Hindlimb muscle (tissue), 1 donor: Measurements from ENCODE around the gene PDCD1. TPM values are rescaled to one million over a fixed set of nuclear protein-coding genes. Genes with fewer than 3 reads are reported as not detected.
"Not testable (repeated sequence)": the region's sequence is repeated elsewhere in the genome, so short reads cannot be mapped to it uniquely, and the experiment has no call there.

Experiments
- DNase-seq: peaks from one replicate; pipeline ENCODE4 v3.0.0-alpha.2; 2013
- polyA plus RNA-seq: library from polyadenylated mRNA; unstranded; fragments of 120-200 nt; gene quantifications from one replicate; pipeline ENCODE4 v1.2.1, GENCODE V29; 2013; ENCODE audit not compliant: insufficient read length

PDCD1 gene
- polyA plus RNA-seq, 1 donor, result 0.12 TPM

GRCh38 chr2:241851325-241852115 is 7.2 kb downstream of the PDCD1 start:
- no peak for DNase-seq

- DNase-seq, result no peak
Observed at GRCh38 chr2:241850544-241851324, 8.0 kb downstream of the PDCD1 start.

- no peak for DNase-seq
Observed at GRCh38 chr2:241849616-241850543, 8.8 kb downstream of the PDCD1 start.

GRCh38 chr2:241848761-241849615 is 9.7 kb downstream of the PDCD1 start:
- no peak for DNase-seq

- no peak for DNase-seq
Observed at GRCh38 chr2:241846406-241846805, 12.3 kb downstream of the PDCD1 start.

- DNase-seq, result no peak
Observed at GRCh38 chr2:241844831-241845578, 13.7 kb downstream of the PDCD1 start.

GRCh38 chr2:241844066-241844728 is 14.5 kb downstream of the PDCD1 start:
- peak; percentile 93 for DNase-seq

- no peak for DNase-seq
Observed at GRCh38 chr2:241843321-241844065, 15.2 kb downstream of the PDCD1 start.

- DNase-seq, result no peak
Observed at GRCh38 chr2:241842620-241843211, 16.0 kb downstream of the PDCD1 start.

- no peak for DNase-seq
Observed at GRCh38 chr2:241842067-241842415, 16.7 kb downstream of the PDCD1 start.

- DNase-seq, result no peak
Observed at GRCh38 chr2:241841181-241842066, 17.3 kb downstream of the PDCD1 start.

GRCh38 chr2:241837197-241837965 is 21.3 kb downstream of the PDCD1 start:
- no peak for DNase-seq

GRCh38 chr2:241836292-241836691 is 22.4 kb downstream of the PDCD1 start:
- no peak for DNase-seq

GRCh38 chr2:241835611-241836010 is 23.1 kb downstream of the PDCD1 start:
- DNase-seq, result no peak

GRCh38 chr2:241834527-241835210 is 24.0 kb downstream of the PDCD1 start:
- DNase-seq, result no peak

GRCh38 chr2:241833756-241834526 is 24.8 kb downstream of the PDCD1 start:
- DNase-seq, result not testable (repeated sequence)
